NCI-H2171 treated with DMSO at 0.1 percent for 48 hours (cell line): ENCODE results near the gene ARGFX.
A peak's percentile ranks its signal among the peaks of the same experiment; 100 is the strongest.
"Not testable (repeated sequence)": the region's sequence is repeated elsewhere in the genome, so short reads cannot be mapped to it uniquely, and the experiment has no call there.

Experiments
- DNase-seq: peaks from one replicate; lab custom pipeline; 2025; lab: John Stamatoyannopoulos, UW

Gene ARGFX

DNA sequence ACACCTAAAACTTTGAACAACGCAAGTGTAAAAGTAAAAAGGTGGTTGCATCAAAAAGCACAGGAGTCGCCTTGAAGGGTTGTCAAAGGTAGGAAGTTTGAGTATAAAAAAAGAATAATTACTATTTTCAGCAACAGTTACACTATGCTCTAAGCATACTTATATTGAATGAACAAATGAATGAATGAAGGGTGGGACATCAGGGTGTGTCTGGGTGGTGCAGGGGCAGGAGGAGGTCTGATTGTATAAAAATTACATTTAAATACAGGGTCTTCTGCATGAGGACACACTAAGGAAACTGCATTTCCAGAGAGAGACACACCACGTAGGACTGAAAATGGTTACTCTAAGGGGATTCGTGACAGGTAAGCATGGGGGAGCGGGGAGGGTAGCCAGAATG lies at the start of gene ARGFX:
ARGFX (plus strand) TSS at position 301 of the 400 bp plus-strand sequence. CDS start 2,765 bp downstream, outside the sequence.
- DNase-seq, result no peak

DNA sequence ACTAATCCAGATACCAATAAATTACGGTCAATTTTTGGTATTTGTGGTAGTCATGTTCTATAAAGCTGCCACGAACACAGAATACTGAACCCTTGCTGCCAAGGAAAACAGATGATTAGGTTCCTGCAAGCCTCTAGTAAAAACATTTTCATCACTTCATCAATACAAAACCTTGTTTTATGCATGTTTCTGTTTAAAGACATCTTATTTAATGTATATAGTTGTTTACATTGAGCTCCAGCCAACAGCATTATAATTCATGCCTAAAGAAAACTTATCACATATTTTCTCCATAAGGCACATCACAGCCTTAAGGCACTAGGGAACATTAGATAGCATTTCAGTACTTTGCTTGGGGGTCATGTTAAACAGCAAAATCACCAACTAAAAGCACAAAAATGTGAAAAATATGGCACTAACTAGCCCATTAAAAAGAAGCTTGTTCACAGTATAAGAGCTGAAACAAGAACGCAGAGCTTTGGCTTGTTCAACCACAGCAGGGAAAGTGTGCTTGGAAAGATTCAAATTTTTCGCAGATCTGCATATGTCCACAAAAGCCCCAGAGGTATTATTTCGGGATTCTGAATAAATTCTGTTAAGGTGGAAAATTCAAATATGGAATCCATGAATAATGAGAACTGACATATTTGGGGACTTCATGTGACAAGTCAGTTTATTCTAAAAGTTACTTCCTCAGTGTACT lies 49.6 kb upstream of the ARGFX start:
- no peak for DNase-seq

DNA sequence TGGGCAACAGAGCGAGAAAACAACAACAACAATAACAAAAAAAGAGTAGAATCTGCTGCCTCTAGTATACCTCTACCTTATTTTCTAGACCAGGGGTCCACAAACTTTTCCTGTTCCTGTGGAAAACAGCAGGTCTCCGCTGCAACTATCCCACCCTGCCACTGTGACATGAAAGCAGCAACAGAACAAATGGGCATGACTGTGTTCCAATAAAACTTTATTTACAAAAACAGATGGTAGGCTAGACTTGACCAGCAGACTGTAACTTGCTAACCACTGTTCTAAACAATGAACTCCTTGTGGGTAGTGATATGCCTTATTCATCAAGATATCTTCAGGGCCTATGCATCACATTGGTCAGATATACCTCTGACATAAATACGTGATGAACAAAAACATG lies 47.2 kb upstream of the ARGFX start:
- no peak for DNase-seq

DNA sequence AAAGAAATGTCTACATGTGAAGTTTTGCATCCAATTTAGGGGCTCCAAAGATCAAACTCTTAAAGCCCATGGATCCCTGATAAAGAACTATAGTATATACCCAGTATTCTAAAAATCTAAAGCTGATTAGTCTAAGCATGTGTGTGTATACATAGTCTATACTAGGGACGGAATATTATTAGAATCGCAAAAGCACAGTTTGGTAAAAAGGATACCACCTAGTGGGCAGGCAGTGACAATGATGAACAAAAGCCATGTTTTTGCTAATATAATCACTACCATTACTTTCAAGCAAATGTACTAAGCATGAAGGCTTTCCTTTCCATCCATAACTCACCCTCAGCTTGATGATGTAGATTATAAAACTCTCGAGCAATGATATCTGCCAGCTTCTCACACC lies 38.4 kb upstream of the ARGFX start:
- DNase-seq, result no peak

DNA sequence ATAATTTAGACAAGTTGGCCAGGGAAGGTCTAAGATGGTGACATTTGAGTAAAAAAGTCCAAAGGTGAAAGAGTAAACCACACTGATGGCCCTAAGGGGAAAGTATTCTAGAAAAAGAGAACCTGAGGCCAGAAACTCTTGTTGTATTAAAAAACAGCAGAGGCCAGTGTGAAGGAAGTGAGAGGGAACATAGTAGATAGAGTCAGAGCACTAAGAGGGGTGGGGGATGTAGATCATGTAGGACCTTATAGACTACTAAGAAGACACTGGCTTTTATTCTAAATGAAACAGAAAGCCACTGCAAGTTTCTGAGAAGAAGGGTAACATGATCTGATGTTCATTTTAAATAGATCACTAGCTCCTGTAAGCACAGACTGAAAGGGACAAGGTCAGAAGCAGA lies 36.5 kb upstream of the ARGFX start:
- no peak for DNase-seq

DNA sequence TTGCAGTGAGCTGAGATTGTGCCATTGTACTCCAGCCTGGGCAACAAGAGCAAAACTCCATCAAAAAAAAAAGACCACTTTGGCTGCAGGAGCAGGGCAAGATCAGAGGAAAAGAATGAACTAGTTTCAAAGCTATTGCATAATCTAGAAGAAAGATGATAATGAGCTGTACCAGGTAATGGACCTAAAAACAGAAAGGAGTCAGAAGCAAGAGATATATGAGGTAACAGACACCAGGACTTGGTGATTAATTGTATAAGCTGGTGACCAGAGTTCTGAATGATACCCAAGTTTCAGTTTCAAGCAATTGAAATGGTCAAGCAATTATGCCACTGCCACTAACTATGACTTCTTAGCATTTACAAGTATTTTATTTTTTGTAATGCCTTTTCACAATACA lies 24.8 kb upstream of the ARGFX start:
- no peak for DNase-seq

DNA sequence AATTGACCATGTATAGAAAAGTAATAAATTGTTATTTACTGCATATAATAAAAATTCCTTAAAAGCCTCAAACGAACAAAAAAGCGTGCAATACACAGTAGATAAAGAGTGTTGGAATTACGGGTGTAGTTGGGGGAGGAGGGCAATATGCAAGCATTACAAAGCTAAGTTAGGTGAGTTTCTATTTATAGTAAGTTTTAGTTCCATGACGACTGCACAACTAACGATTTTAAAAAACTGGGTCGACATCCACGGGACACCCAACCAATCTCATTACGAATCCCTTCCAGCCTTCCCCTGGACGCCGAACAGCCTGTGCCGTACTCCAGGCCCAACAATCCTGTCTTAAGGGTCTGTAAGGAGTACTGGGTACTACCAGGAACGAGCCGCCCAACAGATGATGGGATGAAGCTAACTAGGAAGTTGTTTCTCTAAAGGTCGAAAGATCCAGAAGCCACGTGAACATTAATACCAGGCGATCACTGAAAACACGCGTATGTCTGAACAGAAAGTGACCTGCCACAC lies 22.6 kb upstream of the ARGFX start:
- peak; percentile 26 for DNase-seq

DNA sequence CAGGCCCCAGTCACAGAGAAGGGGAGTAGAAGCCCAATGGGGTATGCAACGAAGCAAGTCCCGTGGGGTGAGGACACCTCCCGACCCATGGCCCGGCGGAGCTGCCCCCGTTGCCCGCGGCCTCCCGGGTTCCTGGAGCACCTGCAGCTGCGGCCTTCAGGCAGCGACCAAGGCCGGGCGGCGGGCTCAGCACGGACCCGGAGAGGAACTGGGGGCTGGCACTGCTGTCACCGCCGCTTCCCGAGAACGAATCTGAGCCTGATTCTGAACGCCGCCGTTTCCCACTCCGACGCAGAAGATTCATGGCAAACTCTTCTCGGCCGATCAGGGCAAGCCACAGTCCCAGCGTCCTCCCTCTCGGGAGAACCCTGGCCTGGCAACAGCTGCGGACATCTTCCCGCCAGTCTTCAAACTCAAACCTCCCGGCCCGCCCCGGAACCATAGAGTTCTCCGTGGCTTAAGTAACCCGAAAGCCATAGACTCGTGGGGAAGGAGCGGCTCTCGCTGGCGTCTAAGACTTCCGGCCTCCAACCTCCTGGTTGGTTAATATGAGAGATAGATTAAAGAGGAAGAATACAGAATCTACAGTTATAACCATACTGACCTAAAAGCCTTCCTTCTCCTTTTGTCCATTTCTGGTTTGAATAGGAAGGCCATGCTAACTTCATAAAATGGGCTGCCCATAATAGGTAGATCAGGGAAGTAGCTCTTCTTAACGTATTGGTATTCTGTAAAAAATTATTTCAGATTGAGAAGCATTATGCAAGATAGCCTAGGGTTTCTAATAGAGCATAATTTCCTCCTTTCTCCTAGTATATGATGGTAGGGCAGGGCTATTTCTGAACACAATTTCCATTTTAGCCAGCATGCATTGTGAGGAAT lies 21.9 kb upstream of the ARGFX start, which contains the start of gene POLQ:
POLQ (minus strand) TSS at position 415 of the 882 bp plus-strand sequence; CDS start at position 304, 111 bp downstream.
- peak; percentile 95 for DNase-seq

DNA sequence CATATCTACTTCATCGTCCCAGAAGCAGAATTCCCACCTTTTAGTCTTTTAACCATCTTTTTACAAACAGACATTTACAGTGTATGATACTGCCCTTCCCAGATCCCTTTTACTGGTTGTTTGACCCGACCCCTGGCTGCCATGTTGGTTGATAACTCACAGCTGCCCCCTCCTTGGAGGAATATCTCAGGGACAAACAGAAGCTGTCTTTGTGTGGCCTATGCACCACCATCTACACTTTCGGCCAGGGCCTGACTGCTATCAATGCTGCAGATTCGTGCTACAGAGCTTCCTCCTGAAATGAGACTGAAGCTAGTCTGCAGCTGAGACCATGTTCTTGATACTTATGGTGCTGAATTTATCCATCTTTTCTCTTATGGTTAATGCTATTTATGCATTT lies 15.4 kb upstream of the ARGFX start:
- DNase-seq, result no peak

DNA sequence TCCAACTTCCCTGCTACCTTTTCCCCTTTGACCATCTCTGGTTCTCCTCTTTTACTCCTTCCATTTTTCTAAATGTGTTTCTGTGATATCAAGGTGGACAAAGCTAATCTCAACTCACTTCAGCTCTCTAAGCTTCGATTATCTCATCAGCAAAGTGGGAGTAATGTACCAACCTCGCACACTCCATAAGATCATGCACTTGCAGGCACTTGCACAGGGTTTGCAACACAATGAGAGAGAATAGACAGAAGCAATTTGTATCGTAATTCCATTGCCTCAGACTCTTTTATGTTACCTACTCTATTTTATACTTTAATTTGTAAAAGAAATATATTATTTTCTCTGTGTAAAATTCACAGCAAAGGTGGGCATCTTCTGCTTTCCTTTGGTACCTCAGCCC lies 15.0 kb upstream of the ARGFX start:
- DNase-seq, result no peak

DNA sequence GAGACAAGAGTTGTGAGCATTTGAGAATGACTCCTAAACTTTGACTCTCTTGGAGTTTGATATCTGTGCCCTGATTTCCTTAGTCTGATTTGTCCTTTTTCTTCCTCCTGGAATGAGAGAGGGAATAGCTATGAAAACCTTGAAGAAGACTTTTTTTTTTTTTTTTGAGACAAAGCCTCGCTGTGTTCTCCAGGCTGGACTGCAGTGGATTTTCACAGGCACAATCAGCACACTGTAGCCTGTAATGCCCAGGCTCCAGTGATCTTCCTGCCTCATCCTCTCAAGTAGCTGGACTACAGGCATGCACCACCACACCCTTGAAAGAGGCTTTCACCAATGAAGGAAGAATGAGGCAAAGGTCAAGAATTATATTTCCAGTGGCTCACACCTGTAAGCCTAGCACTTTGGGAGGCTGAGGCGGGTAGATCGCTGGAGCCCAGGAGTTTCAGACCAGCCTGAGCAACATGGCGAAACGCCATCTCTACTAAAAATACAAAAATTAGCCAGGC lies 10.3 kb upstream of the ARGFX start:
- no peak for DNase-seq

DNA sequence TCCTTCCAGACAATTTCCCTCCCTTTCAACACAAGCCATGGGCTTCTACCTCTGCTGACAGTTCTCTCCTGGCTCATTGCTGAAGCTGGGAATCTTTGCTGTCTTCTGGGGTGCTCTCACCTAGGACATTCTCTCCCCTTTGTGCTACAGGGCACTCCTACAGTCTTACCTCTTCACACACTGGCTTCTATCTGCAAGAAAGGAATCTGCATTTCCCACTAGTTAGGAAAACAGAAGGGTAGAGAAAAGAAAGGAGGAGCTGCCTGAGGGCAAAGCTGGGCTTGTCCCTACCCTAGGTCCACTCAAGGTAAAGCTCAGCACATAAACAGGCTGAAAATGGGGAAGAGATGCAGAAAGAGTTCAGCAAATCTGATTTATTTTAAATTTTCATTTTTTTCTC lies 5.6 kb upstream of the ARGFX start:
- no peak for DNase-seq

DNA sequence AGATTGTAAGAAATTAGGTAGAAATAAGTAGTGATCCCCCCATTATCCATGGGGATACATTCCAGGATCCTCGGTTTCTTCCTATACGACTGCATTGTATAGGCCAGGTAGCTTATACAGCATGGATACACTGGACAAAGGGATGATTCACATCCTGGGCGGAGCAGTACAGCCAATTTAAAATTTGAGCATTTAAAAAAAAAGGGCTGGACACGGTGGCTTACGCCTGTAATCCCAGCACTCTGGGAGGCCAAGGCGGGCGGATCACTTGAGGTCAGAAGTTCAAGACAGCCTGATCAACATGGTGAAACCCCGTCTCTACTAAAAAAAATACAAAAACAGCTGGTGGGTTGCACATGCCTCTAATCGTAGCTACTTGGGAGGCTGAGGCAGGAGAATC lies 976 bp upstream of the ARGFX start:
- no peak for DNase-seq

DNA sequence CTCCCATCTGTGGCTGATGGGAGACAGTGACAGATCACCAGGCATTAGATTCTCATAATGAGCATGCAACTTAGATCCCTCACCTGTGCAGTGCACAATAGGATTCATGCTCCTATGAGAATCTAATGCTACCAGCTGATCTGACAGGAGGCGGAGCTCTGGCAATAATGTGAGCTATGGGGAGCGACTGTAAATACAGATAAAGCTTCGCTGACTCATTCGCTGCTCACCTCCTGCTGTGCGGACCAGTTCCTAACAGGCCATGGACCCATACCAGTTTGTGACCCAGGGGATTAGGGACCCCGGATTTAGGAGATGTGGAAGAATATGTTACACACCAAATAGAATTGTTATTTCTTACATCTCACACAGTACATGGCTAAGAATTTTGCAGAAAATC lies 6.7 kb downstream of the ARGFX start:
- DNase-seq, result peak; percentile 72

DNA sequence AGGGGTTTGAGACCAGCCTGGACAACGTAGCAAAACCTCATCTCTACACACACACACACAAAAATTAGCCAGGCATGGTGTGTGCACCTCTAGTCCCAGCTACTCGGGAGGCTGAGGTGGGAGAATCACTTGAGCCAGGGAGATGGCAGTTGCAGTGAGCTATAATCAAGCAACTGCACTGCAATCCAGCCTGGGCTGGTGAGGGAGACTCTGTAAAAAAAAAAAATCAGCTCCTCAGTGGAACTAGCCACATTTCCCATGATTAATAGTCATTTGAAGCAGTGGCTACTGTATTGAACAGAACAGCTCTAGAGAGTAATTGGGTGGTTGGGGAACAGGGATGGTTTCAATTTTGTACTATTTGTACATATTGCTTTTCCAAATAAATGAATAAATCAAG lies 13.9 kb downstream of the ARGFX start:
- no peak for DNase-seq

DNA sequence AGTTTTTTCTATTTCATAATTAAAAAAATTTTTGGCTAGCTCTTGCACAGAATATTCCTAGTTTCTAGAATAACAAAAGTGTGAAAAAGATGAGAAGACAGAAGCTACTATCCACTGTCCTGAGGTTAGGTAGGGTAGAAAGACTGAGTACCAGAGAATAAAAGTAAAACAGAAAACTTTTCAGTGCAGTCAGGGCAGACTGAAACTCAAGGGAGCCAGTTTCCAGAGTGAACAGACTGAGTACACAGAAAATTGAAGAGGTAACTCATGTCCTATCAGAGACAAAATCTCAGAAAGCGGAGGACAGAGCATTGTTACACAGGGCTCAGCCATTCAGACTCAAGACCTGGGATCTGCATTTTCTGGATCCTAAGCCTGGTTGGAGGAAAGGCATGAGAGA lies 16.7 kb downstream of the ARGFX start:
- DNase-seq, result no peak

DNA sequence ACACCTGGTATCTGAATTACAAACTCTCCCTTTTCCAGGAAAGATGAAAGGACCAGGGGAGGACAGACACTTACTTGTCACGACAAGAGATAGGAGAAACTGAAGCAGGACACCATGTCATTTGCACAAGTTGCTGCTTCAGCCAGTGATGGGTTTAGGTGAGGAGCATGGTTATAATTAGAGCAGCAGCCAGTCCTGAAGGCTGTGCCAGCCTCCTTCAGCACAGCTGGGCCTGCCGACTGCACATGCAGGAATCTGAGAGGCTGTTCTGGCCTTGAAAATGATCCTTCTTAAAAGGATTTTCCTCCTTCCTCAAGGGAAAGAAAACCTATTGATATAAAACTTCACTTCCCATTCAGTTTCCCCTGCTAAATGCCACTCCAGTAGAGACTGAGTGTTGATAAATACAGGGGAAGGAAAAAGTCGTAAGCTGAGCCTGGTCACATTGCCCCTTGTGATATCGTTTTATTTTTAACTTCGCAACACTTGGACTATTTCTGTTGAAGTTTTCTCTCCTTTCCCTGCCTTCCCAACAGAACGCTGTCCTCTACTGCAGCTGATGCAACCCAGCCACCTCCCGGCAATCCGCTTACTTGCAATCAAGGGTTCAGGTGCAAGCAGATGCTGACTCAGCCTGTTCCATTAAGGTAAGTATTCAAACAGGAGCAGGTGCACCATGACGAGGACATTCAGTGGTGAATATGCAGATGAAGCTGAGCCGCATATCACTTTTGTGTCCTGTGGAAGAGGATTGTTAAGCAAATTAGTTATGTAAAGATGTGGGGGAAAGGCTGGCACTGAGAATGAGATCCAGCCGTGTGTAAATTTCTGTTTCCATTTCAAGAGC lies 25.3 kb downstream of the ARGFX start, which contains the start of gene FBXO40:
FBXO40 (plus strand) TSS at position 524 of the 847 bp plus-strand sequence. CDS start 27,197 bp downstream, outside the sequence.
- DNase-seq, result peak; percentile 3

DNA sequence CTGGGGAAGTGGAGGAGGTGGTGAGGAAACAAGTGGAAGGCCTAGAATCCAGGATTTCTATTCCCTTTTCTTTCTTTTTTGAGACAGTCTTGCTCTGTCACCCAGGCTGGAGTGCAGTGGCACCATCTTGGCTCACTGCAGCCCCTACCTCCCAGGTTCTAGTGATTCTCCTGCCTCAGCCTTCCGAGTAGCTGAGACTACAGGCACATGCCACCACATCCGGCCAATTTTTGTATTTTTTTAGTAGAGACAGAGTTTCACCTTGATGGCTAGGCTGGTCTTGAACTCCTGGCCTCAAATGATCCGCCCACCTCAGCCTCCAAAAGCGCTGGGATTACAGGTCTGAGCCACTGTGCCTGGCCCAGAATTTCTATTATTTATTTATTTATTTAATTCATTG lies 26.1 kb downstream of the ARGFX start:
- DNase-seq, result not testable (repeated sequence)

DNA sequence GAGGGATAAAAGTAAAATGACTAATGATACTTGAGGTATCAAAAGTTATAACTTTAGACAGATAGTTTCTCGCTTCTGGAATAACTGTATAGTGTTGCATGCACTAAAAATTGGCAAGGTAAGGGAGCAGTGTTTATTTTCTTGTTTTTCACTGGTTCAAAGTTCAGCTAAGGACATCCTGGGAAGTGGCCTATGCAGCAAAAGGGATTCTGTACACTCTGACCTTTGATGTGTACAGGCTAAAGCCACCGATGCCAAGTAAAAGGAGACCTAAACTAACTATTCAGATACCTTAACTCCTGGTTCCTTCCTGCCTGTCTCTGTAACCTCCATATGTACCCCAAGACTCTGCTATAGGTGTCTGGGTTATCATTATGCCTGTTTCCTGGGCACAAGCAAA lies 27.1 kb downstream of the ARGFX start:
- no peak for DNase-seq

DNA sequence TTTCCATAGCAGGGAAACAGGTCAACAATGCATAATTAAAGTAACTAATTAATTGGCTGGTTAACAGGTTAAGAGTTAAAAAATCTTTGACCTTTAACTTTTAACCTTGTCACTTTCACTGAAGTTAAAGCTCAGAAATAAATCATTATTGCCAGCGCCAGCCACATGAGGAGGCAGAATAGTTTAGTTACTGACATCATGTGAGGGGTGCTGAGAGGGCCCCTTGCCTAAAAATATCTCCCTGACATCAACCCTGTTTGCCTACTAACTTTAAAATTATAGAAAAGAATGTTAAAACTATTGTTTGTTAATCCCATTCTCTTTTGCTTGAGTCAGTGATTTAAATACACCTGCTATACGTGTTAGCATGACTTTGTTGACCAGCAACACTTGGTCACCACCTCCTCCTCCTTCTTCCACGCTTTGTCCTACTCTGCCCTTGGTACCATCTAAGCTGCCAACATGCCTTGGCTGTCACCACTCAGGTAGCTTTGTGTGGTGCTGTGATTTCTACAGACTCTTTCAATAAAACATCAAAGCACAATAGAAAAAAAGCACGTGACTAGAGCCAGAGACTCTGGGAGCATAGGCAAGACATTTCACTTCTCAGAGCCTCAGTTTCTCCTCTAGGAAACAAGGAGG lies 28.1 kb downstream of the ARGFX start:
- DNase-seq, result no peak

DNA sequence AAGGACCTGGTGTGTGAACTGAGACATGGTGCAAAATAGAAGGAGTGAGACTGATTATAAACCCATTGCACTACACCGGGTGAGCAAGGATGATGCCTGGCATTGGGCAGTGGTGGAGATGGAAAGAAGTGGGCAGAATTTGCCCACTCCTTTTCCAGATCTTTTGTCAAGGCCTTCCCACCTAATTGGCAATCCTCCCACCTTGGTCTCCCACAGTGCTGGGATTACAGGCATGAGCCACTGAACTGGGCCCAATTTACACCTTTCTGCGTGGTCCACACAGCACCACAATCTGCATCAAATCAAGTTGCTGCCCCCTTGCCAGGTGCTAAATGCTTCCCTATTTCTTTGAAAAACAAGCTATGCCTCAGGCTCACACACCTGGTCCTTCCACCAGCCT lies 30.8 kb downstream of the ARGFX start:
- DNase-seq, result no peak
